HCT116 (cell line): Measurements from ENCODE around the gene CD27. TPM values are rescaled to one million over a fixed set of nuclear protein-coding genes. Genes with fewer than 3 reads are reported as not detected.
"Not testable (repeated sequence)": the region's sequence is repeated elsewhere in the genome, so short reads cannot be mapped to it uniquely, and the experiment has no call there.

Experiments used
- ATAC-seq: fragments of 200-7000 bp; cut with Tn5 transposase; 2 replicates; pipeline ENCODE4 v1.9.1; 2020; ENCODE audit warnings: mild to moderate bottlenecking, moderate library complexity
- BruUV-seq: library from RNA; stranded (reverse); fragments of 400-500 nt; replicated peaks from 2 replicates; lab custom pipeline; 2021; lab: Mats Ljungman, UMichigan
- CTCF ChIA-PET: fragments of 300-600 bp; sonication (Branson Sonifier 250); formaldehyde crosslinking; loops from one replicate; lab custom pipeline; 2021; ENCODE audit warnings: antibody characterized with exemption; lab: Charles Lee
- POLR2A ChIA-PET: fragments of 300-600, 350-600 bp; sonication (Branson Sonifier 250); formaldehyde crosslinking; loops from one replicate; lab custom pipeline; 2021; ENCODE audit warnings: antibody characterized with exemption; lab: Charles Lee
- RAD21 ChIA-PET, 2 experiments: fragments of 300-600 bp; sonication (Branson Sonifier 250); formaldehyde crosslinking; loops; one replicate each; lab custom pipeline; 2023; ENCODE audit warnings: low total read pairs in 2 of 2; ENCODE audit not compliant: uncharacterized antibody in 2 of 2, unreplicated experiment in 2 of 2, low non-redundant PET in 1 of 2; lab: Charles Lee
- DNase-seq: peaks from one replicate; pipeline ENCODE4 v3.0.0-alpha.2; 2010; ENCODE audit warnings: low read depth, low spot score
- H2AFZ ChIP-seq: fragments of 200-600 bp; shearing (Covaris generic), sonication (generic); 2 replicates; pipeline ENCODE4 v1.6.1; 2017; ENCODE audit warnings: low read depth, mixed run types, mixed read lengths, antibody characterized with exemption, low read length; ENCODE audit not compliant: poor library complexity, severe bottlenecking
- H3K27ac ChIP-seq: 2 replicates; pipeline ENCODE4 v1.5.1; 2012; ENCODE audit warnings: low read depth, low read length
- H3K27me3 ChIP-seq: fragments of 200-600 bp; sonication (generic); 2 replicates; pipeline ENCODE4 v1.6.1; 2016; ENCODE audit warnings: mixed run types, low read length, mixed read lengths; ENCODE audit not compliant: insufficient read depth
- H3K36me3 ChIP-seq, 2 experiments: fragments of 200-500 bp in 1 of 2; fragments of 200-600 bp in 1 of 2; sonication (Bioruptor generic) in 1 of 2; sonication (generic) in 1 of 2; 2 replicates each; pipeline versions ENCODE4 v1.5.1 to v1.6.1; 2014 to 2016; ENCODE audit warnings: low read length in 2 of 2, inconsistent platforms in 1 of 2, mixed read lengths in 1 of 2, mixed run types in 1 of 2; ENCODE audit not compliant: insufficient read depth in 2 of 2, control insufficient read depth in 1 of 2
- H3K4me1 ChIP-seq, 2 experiments: fragments of 200-600 bp in 1 of 2; sonication (generic) in 1 of 2; 2 replicates each; pipeline versions ENCODE4 v1.5.1 to v1.6.1; 2012 to 2017; ENCODE audit warnings: low read length in 2 of 2, inconsistent platforms in 1 of 2, mild to moderate bottlenecking in 1 of 2, mixed read lengths in 1 of 2, mixed run types in 1 of 2, moderate library complexity in 1 of 2; ENCODE audit not compliant: insufficient read depth in 2 of 2, control insufficient read depth in 1 of 2
- H3K4me2 ChIP-seq: fragments of 200-600 bp; sonication (generic); 2 replicates; pipeline ENCODE4 v1.6.1; 2017; ENCODE audit warnings: mixed run types, low read length, mixed read lengths
- H3K4me3 ChIP-seq, 2 experiments: fragments of 200-600 bp in 1 of 2; sonication (generic) in 1 of 2; replicated peaks in 1 of 2; 2 replicates each; pipeline ENCODE4 v1.5.1; 2011 to 2016; ENCODE audit warnings: low read length in 2 of 2, control low read depth in 1 of 2, low read depth in 1 of 2, mild to moderate bottlenecking in 1 of 2, mixed read lengths in 1 of 2, mixed run types in 1 of 2
- H3K79me2 ChIP-seq: fragments of 200-600 bp; sonication (generic); 2 replicates; pipeline ENCODE4 v1.6.1; 2017; ENCODE audit warnings: mild to moderate bottlenecking, mixed run types, low read length, moderate library complexity, mixed read lengths; ENCODE audit not compliant: insufficient read depth
- H3K9ac ChIP-seq: fragments of 200-600 bp; sonication (generic); 2 replicates; pipeline ENCODE4 v1.6.1; 2016; ENCODE audit warnings: low read length, mixed read lengths
- H3K9me2 ChIP-seq: fragments of 200-600 bp; sonication (generic), shearing (Covaris generic); 2 replicates; pipeline ENCODE4 v1.6.1; 2017; ENCODE audit warnings: mixed run types, mild to moderate bottlenecking, moderate library complexity; ENCODE audit not compliant: insufficient read depth
- H3K9me3 ChIP-seq, 2 experiments: fragments of 200-500 bp in 1 of 2; fragments of 200-600 bp in 1 of 2; sonication (Bioruptor generic) in 1 of 2; sonication (generic) in 1 of 2; 2 replicates each; pipeline ENCODE4 v1.6.1; 2014 to 2017; ENCODE audit warnings: low read length in 2 of 2, mixed read lengths in 2 of 2, inconsistent platforms in 1 of 2, low read depth in 1 of 2, mild to moderate bottlenecking in 1 of 2, mixed run types in 1 of 2, moderate library complexity in 1 of 2; ENCODE audit not compliant: control insufficient read depth in 1 of 2, insufficient read depth in 1 of 2
- H4K20me1 ChIP-seq: fragments of 200-600 bp; sonication (generic), shearing (Covaris generic); 2 replicates; pipeline ENCODE4 v1.6.1; 2017; ENCODE audit warnings: mixed run types, mild to moderate bottlenecking, moderate library complexity; ENCODE audit not compliant: insufficient read depth
- CEBPB ChIP-seq: IDR thresholded peaks from 2 replicates; pipeline ENCODE4 v1.6.1; 2012; ENCODE audit warnings: low read depth
- EGR1 ChIP-seq: IDR thresholded peaks from 2 replicates; pipeline ENCODE4 v1.6.1; 2012; ENCODE audit warnings: low read depth
- MAX ChIP-seq: IDR thresholded peaks from 2 replicates; pipeline ENCODE4 v1.6.1; 2012
- POLR2AphosphoS5 ChIP-seq: IDR thresholded peaks from 2 replicates; pipeline ENCODE4 v1.6.1; 2011; ENCODE audit warnings: mild to moderate bottlenecking, low read depth, low read length, moderate library complexity
- TCF7L2 ChIP-seq: IDR thresholded peaks from 2 replicates; pipeline ENCODE4 v1.7.0; 2011; ENCODE audit warnings: borderline replicate concordance, inconsistent platforms; ENCODE audit not compliant: insufficient read depth, insufficient read length; ENCODE audit errors: extremely low read depth
- ZBTB33 ChIP-seq: IDR thresholded peaks from 2 replicates; pipeline ENCODE4 v1.6.1; 2011; ENCODE audit warnings: mild to moderate bottlenecking, low read length, moderate library complexity; ENCODE audit not compliant: insufficient replicate concordance; ENCODE audit errors: extremely low read depth
- ZFX ChIP-seq: fragments of 450-650 bp; IDR thresholded peaks from 2 replicates; pipeline ENCODE4 v1.6.1; 2017
- ZNF274 ChIP-seq: fragments of 200-500 bp; sonication (Bioruptor generic); IDR thresholded peaks from 2 replicates; pipeline ENCODE4 v1.6.1; 2014; ENCODE audit warnings: mild to moderate bottlenecking, low read depth, low read length, inconsistent platforms
- intact Hi-C: fragments of 100-400 bp; cut with micrococcal nuclease; formaldehyde crosslinking; loops from 2 replicates; pipeline ENCODE4 v1.10.0; 2022
- total RNA-seq: library from RNA; stranded (reverse); gene quantifications from one replicate; pipeline ENCODE4 v1.2.1, GENCODE V29; 2021; ENCODE audit not compliant: unreplicated experiment
- TF ChIP-seq, protein P1 (sequence below), 3 experiments: fragments of 200-600 bp in 1 of 3; sonication (generic) in 1 of 3; IDR thresholded peaks in 2 of 3; conservative IDR thresholded peaks in 1 of 3; 2 replicates each; pipeline ENCODE4 v1.5.1; 2012 to 2017; ENCODE audit warnings: low read depth in 2 of 3, low read length in 2 of 3, antibody characterized with exemption in 1 of 3, borderline replicate concordance in 1 of 3, control low read depth in 1 of 3, mild to moderate bottlenecking in 1 of 3, mixed read lengths in 1 of 3, mixed run types in 1 of 3, moderate library complexity in 1 of 3; ENCODE audit not compliant: insufficient read depth in 1 of 3

Gene CD27
- total RNA-seq, 1 experiment from 2014 or later: 0.25 TPM

DNA sequence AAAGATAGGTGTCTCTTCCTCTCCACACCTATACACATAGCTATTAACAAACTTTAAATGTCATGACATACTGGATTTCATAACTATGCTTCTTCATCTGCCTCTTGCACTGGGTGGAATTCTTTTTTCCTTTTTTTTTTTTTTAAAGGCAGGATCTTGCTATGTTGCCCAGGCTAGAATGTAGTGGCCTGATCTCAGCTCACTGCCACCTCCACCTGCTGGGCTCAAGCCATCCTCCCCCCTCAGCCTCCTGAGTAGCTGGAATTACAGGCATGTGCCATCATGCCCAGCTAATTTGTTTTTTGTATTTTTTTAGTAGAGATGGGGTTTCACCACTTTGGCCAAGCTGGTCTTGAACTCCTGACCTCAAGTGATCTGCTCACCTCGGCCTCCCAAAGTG, 43.5 kb downstream of the CD27 start:
- Histone ChIP-seq H3K9me3 (no peaks in the 10 kb centered on the region), H3K36me3 (peaks cover 3 to 8% of the 10 kb centered on the region in 2 experiments; a peak in 2 of 4 replicates), H3K27me3 (no peaks in the 10 kb centered on the region), H3K4me1 (peaks cover 6% of the 10 kb centered on the region in 2 experiments; a peak in 3 of 4 replicates), H3K9ac (no peak overlapping the region), H4K20me1 (no peaks in the 10 kb centered on the region), H3K27ac (no peak overlapping the region), H3K79me2 (peaks cover 17% of the 10 kb centered on the region), H2AFZ (no peak overlapping the region), H3K9me2 (no peaks in the 10 kb centered on the region), H3K4me3 (no peak overlapping the region), H3K4me2 (no peak overlapping the region)
- POLR2A ChIA-PET: interaction anchor here (0.7 to 1.7 kb wide), 3 partner anchors 18 to 120 kb away, joined by 3 to 7 read pairs (median 6); partner anchors contain the start of genes GAPDH and VAMP1
- TF ChIP-seq MAX (no peak), CEBPB (no peak), ZFX (no peak)
- intact Hi-C loops: no loop called here
- RAD21 ChIA-PET: no interaction called here
- no TSS peak for BruUV-seq
- no peak for DNase-seq
- CTCF ChIA-PET: no interaction called here
- no peak for ATAC-seq

DNA sequence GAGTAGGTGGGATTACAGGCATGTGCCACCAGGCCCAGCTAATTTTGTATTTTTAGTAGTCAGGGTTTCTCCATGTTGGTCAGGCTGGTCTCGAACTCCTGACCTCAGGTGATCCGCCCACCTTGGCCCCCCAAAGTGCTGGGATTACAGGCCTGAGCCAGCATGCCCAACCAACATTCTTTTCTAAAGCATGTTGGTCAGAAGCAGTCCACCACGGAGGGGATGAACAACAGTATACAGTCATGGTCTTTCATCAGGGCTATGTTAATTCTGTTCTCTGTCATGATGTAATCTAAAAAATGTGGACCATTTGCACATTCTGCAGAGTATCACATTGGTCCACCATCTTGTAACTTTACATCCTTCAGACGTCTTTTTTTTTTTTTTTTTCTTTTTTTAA, 44.7 kb downstream of the CD27 start:
- no peak overlapping the region for H2AFZ ChIP-seq
- H3K27me3 ChIP-seq: no peaks in the 10 kb centered on the region
- ChIA-PET RAD21 (no interaction called here), CTCF (no interaction called here), POLR2A (interaction anchor here (1.7 kb wide), 1 partner anchor 45 kb away, joined by 6 read pairs; the partner anchor contains the start of gene GAPDH)
- H3K27ac ChIP-seq: no peak overlapping the region
- H3K9ac ChIP-seq: no peak overlapping the region
- TF ChIP-seq, protein P1, sequence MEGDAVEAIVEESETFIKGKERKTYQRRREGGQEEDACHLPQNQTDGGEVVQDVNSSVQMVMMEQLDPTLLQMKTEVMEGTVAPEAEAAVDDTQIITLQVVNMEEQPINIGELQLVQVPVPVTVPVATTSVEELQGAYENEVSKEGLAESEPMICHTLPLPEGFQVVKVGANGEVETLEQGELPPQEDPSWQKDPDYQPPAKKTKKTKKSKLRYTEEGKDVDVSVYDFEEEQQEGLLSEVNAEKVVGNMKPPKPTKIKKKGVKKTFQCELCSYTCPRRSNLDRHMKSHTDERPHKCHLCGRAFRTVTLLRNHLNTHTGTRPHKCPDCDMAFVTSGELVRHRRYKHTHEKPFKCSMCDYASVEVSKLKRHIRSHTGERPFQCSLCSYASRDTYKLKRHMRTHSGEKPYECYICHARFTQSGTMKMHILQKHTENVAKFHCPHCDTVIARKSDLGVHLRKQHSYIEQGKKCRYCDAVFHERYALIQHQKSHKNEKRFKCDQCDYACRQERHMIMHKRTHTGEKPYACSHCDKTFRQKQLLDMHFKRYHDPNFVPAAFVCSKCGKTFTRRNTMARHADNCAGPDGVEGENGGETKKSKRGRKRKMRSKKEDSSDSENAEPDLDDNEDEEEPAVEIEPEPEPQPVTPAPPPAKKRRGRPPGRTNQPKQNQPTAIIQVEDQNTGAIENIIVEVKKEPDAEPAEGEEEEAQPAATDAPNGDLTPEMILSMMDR (IDR thresholded peaks at IDR 0.05 in 2 of 3, conservative IDR thresholded peaks at IDR 0.05 in 1 of 3; ENCODE audit: borderline replicate concordance in 1 of 3, insufficient read depth in 1 of 3, low read depth in 2 of 3, low read length in 2 of 3): no peak
- TF ChIP-seq POLR2AphosphoS5 (no peak), EGR1 (no peak), ZNF274 (no peak), TCF7L2 (no peak), ZBTB33 (no peak)
- no peaks in the 10 kb centered on the region for H3K9me2 ChIP-seq
- ATAC-seq (no peak), DNase-seq (no peak)
- H3K4me2 ChIP-seq: no peak overlapping the region
- H4K20me1 ChIP-seq: no peaks in the 10 kb centered on the region
- H3K4me1 ChIP-seq: peaks cover 6% of the 10 kb centered on the region in 2 experiments; a peak in 3 of 4 replicates
- H3K4me3 ChIP-seq: no peak overlapping the region
- no TSS peak for BruUV-seq
- peaks cover 20% of the 10 kb centered on the region for H3K79me2 ChIP-seq
- H3K36me3 ChIP-seq: peaks cover 3 to 8% of the 10 kb centered on the region in 2 experiments; a peak in 2 of 4 replicates
- no peaks in the 10 kb centered on the region for H3K9me3 ChIP-seq
- intact Hi-C loops: no loop called here

- H4K20me1 ChIP-seq, DNase-seq, H3K9me2 ChIP-seq, H3K27me3 ChIP-seq, H3K9ac ChIP-seq, H3K27ac ChIP-seq, intact Hi-C loops, H2AFZ ChIP-seq, H3K4me2 ChIP-seq, BruUV-seq, H3K9me3 ChIP-seq, POLR2A ChIA-PET, ATAC-seq, H3K4me3 ChIP-seq, CTCF ChIA-PET: not testable (repeated sequence)
- Histone ChIP-seq H3K36me3 (peaks cover 8 to 16% of the 10 kb centered on the region in 2 experiments), H3K79me2 (peaks cover 33% of the 10 kb centered on the region), H3K4me1 (peaks cover 12 to 19% of the 10 kb centered on the region in 2 experiments)
- RAD21 ChIA-PET: interaction anchor here in 1 of 2 experiments (0.7 kb wide), 1 partner anchor 407 kb away, joined by 3 read pairs; no protein-coding TSS in a partner anchor
Observed at GRCh38 chr12:6490673-6491072, 45.9 kb downstream of the CD27 start.
